OCI-LY3 (cell line): Measurements from ENCODE around the gene ERCC2.
A peak's percentile ranks its signal among the peaks of the same experiment; 100 is the strongest.

Experiments
- H2AFZ ChIP-seq: fragments of 200-600, 300-600 bp; shearing (Covaris generic); 2 replicates; pipeline ENCODE4 v1.6.0; 2014; ENCODE audit warnings: antibody characterized with exemption, low read depth, low read length
- H3K27ac ChIP-seq: fragments of 200-600, 300-600 bp; sonication (generic); 2 replicates; pipeline ENCODE4 v1.5.1; 2014; ENCODE audit warnings: mild to moderate bottlenecking, low read length, moderate library complexity, mixed read lengths
- H3K27me3 ChIP-seq: fragments of 200-600, 300-600 bp; sonication (generic); 2 replicates; pipeline ENCODE4 v1.6.1; 2014; ENCODE audit warnings: low read depth, low read length, mixed read lengths
- H3K36me3 ChIP-seq: fragments of 200-600, 300-600 bp; sonication (generic); replicated peaks from 2 replicates; pipeline ENCODE3; 2014; ENCODE audit warnings: low read depth, low read length, mixed read lengths
- H3K4me1 ChIP-seq: fragments of 300-600, 200-600 bp; sonication (generic); 2 replicates; pipeline ENCODE4 v1.6.1; 2014; ENCODE audit warnings: low read length, mixed read lengths
- H3K4me2 ChIP-seq: fragments of 200-600, 300-600 bp; sonication (generic); 2 replicates; pipeline ENCODE4 v1.6.1; 2014; ENCODE audit warnings: low read length, mixed read lengths
- H3K4me3 ChIP-seq: fragments of 300-600, 200-600 bp; sonication (generic); 2 replicates; pipeline ENCODE4 v1.5.1; 2014; ENCODE audit warnings: antibody characterized with exemption, mild to moderate bottlenecking, low read length, moderate library complexity
- H3K79me2 ChIP-seq: fragments of 300-600, 200-600 bp; shearing (Covaris generic); 2 replicates; pipeline ENCODE4 v1.6.1; 2014; ENCODE audit warnings: mild to moderate bottlenecking, low read length, mixed read lengths
- H3K9ac ChIP-seq: fragments of 300-600, 200-600 bp; shearing (Covaris generic); 2 replicates; pipeline ENCODE4 v1.6.0; 2014; ENCODE audit warnings: mild to moderate bottlenecking, low read length, moderate library complexity
- H3K9me3 ChIP-seq: fragments of 200-600, 300-600 bp; shearing (Covaris generic); 2 replicates; pipeline ENCODE4 v1.6.1; 2014; ENCODE audit warnings: low read length, mixed read lengths; ENCODE audit not compliant: insufficient read depth
- H4K20me1 ChIP-seq: fragments of 200-600, 300-600 bp; sonication (generic); 2 replicates; pipeline ENCODE4 v1.6.1; 2016; ENCODE audit warnings: low read length, mixed read lengths; ENCODE audit not compliant: insufficient read depth
- CTCF ChIP-seq: fragments of 200-600, 300-600 bp; sonication (generic); IDR thresholded peaks from 2 replicates; pipeline ENCODE4 v1.5.1; 2014; ENCODE audit warnings: antibody characterized with exemption, low read length, low read depth
- EZH2phosphoT487 ChIP-seq: fragments of 200-600 bp; shearing (Covaris generic); IDR thresholded peaks from 2 replicates; pipeline ENCODE4 v1.6.1; 2018; ENCODE audit warnings: antibody characterized with exemption, mixed run types, low read depth

ERCC2 gene

GRCh38 chr19:45403781-45404556 is 33.6 kb upstream of the ERCC2 start:
- no peak overlapping the region for H2AFZ ChIP-seq
- no peak overlapping the region for H3K9ac ChIP-seq
- TF ChIP-seq EZH2phosphoT487 (no peak), CTCF (peak; percentile 73)
- peaks cover 33% of the 10 kb centered on the region for H3K4me1 ChIP-seq
- no peak overlapping the region for H3K4me3 ChIP-seq
- H4K20me1 ChIP-seq: no peaks in the 10 kb centered on the region
- peaks cover 6% of the 10 kb centered on the region for H3K36me3 ChIP-seq
- no peak overlapping the region for H3K27ac ChIP-seq
- peak overlapping the region; percentile 92 for H3K4me2 ChIP-seq
- no peaks in the 10 kb centered on the region for H3K9me3 ChIP-seq
- H3K79me2 ChIP-seq: peaks cover 23% of the 10 kb centered on the region
- peaks cover 22% of the 10 kb centered on the region for H3K27me3 ChIP-seq

- TF ChIP-seq CTCF (no peak), EZH2phosphoT487 (no peak)
- Histone ChIP-seq H3K27me3 (peaks cover 22% of the 10 kb centered on the region), H3K36me3 (peaks cover 4% of the 10 kb centered on the region), H3K4me3 (peak overlapping the region; percentile 76), H2AFZ (no peak overlapping the region), H4K20me1 (no peaks in the 10 kb centered on the region), H3K4me2 (peak overlapping the region; percentile 92), H3K9ac (peak overlapping the region; percentile 60; the same call in 1 of the 2 replicates), H3K4me1 (peaks cover 33% of the 10 kb centered on the region), H3K27ac (no peak overlapping the region), H3K9me3 (no peaks in the 10 kb centered on the region), H3K79me2 (peaks cover 17% of the 10 kb centered on the region)
These were observed 32.9 kb upstream of the ERCC2 start for GRCh38 chr19:45403272-45403671.

- TF ChIP-seq CTCF (peak; percentile 89), EZH2phosphoT487 (no peak)
- Histone ChIP-seq H3K36me3 (no peaks in the 10 kb centered on the region), H3K9me3 (no peaks in the 10 kb centered on the region), H3K9ac (peak overlapping the region; percentile 60), H3K4me3 (peak overlapping the region; percentile 76), H3K4me1 (peaks cover 31% of the 10 kb centered on the region), H3K27me3 (peaks cover 22% of the 10 kb centered on the region), H3K79me2 (peaks cover 11% of the 10 kb centered on the region), H2AFZ (peak overlapping the region; percentile 67), H4K20me1 (no peaks in the 10 kb centered on the region), H3K27ac (no peak overlapping the region), H3K4me2 (peak overlapping the region; percentile 92)
These were observed 32.1 kb upstream of the ERCC2 start for GRCh38 chr19:45402298-45403061.

- Histone ChIP-seq H3K27me3 (peaks cover 22% of the 10 kb centered on the region), H3K79me2 (peaks cover 4% of the 10 kb centered on the region), H2AFZ (0 out of 2 replicates have a peak overlapping the region, but pooled peaks have one; percentile 67), H3K4me1 (peaks cover 28% of the 10 kb centered on the region), H3K9ac (0 out of 2 replicates have a peak overlapping the region, but pooled peaks have one; percentile 60), H3K36me3 (no peaks in the 10 kb centered on the region), H3K27ac (no peak overlapping the region), H3K9me3 (no peaks in the 10 kb centered on the region), H3K4me3 (peak overlapping the region; percentile 76), H3K4me2 (peak overlapping the region; percentile 92), H4K20me1 (no peaks in the 10 kb centered on the region)
- TF ChIP-seq CTCF (no peak), EZH2phosphoT487 (no peak)
These were observed 31.4 kb upstream of the ERCC2 start for GRCh38 chr19:45401815-45402214.
